ENCODE measurements around the gene LPA.
"Not testable (repeated sequence)": the region's sequence is repeated elsewhere in the genome, so short reads cannot be mapped to it uniquely, and the experiment has no call there.

LPA gene

DNA sequence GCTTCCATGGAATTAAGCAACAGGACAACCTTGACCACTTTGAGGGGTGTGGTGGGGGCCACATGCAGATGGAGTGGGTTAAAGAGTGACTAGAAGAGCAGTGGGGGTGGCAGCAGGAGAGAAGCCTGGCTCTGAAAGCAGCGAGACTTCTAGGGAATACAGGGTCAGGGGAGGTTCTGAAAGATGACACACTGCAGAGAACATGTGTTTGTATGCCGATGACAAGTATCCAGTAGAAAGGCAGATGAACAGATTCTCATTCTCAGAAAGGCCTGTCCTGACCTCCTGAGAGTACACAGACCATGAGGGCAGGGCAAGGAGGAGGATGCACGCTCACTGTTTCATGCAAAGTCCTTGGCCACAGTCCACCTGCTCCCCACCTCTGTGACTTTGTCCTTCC is 2.9 kb downstream of the LPA start:
- DNase-seq (ENCODE audit: low read depth) = no peak

DNA sequence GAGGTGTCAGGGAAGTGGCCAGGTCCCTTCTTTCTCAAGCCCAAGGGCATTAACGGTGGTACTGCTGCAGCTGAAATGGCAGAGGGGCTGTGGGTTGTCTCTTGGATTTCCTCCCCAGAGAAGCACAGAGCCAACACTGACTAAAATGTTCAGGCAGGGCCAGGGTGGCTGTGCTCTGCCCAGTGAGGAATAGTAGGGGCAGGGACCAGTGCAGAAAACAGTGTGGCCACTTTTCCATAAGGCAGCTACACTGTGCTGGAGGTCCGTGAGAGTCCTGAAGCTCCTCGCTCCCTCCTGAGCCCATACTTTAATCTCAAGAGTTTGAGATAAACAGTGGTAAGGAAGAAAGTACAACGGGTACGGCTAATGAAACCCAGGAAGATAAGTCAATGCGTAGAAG is 4.5 kb downstream of the LPA start:
- no peak for DNase-seq (ENCODE audit: low read depth)

GRCh38 chr6:160634706-160635105 is 29.4 kb downstream of the LPA start:
- DNase-seq (ENCODE audit: low read depth) = no peak

- no peak for DNase-seq (ENCODE audit: low read depth)
These were observed 67.9 kb downstream of the LPA start for GRCh38 chr6:160595838-160596832.

GRCh38 chr6:160595297-160595696 is 68.8 kb downstream of the LPA start:
- not testable (repeated sequence) for DNase-seq (ENCODE audit: low read depth)

DNA sequence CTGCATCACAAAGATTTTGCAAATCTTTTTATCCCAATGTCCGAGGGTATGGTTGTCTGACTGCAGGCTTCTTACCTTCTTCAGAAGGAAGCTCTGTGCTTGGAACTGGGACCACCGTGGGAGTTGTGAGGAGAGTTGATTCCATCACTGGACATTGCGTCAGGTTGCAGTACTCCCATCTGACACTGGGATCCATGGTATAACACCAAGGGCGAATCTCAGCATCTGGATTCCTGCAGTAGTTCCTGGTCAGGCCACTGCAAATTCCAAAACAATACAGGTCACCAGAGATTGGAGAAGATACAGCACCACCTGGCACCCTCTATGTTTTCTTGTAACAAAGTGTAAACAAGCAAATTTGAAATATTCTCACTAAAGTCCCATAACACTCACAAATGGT is 77.7 kb downstream of the LPA start:
- DNase-seq (ENCODE audit: low read depth) = no peak

GRCh38 chr6:160583794-160584193 is 80.3 kb downstream of the LPA start:
- no peak for DNase-seq (ENCODE audit: low read depth)

GRCh38 chr6:160581406-160581805 is 82.7 kb downstream of the LPA start:
- DNase-seq (ENCODE audit: low read depth) = no peak

DNA sequence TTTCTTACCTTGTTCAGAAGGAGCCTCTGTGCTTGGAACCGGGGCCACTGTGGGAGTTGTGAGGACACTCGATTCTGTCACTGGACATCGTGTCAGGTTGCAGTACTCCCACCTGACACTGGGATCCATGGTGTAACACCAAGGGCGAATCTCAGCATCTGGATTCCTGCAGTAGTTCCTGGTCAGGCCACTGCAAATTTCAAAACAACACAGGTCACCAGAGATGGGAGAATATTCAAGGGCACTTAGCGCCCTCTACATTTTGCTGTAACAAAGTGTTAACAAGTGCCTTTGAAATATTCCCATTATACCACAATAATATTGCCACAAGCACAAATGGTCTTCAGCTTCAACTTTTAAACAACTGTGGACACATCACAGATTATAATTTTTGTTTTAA is 85.6 kb downstream of the LPA start:
- DNase-seq (ENCODE audit: low read depth) = not testable (repeated sequence)

DNA sequence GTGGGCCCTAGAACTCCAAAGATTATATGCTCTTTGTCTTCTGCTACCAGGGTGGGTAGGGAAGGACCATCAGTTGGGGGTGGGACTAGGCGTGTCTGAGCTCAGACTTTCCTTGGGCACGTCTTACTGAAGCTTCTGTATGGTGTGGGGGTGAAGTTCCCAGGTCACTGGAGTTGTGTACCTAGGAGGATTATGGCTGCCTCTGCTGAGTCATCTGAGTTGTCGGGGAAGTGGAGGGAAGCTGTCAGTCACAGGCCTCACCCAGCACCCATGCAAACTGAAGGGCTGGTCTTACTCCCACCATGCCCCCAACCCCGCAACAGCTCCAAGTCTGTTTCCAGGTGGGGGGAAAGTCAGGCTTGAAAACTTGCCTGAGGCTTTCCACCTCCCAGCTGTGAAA is 90.1 kb downstream of the LPA start:
- no peak for DNase-seq (ENCODE audit: low read depth)

DNA sequence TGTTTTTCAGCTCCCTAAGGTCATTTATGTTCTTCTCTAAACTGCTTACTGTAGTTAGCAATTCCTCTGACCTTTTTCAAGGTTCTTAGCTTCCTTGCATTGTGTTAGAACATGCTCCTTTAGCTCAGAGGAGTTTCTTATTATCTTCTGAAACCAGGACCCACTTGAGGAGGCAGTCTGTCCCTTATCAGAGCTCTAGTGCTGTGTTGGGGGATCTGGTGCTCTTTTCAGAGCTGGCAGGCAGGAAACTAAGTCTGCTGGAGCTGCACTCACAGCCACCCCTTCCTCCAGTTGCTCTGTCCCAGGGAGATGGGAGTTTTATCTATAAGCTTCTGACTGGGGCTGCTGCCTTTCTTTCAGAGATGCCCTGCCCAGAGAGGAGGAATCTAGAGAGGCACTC is 92.9 kb downstream of the LPA start:
- not testable (repeated sequence) for DNase-seq (ENCODE audit: low read depth)

- DNase-seq (ENCODE audit: low read depth) = no peak
These were observed 119.3 kb downstream of the LPA start for GRCh38 chr6:160544802-160545201.

DNA sequence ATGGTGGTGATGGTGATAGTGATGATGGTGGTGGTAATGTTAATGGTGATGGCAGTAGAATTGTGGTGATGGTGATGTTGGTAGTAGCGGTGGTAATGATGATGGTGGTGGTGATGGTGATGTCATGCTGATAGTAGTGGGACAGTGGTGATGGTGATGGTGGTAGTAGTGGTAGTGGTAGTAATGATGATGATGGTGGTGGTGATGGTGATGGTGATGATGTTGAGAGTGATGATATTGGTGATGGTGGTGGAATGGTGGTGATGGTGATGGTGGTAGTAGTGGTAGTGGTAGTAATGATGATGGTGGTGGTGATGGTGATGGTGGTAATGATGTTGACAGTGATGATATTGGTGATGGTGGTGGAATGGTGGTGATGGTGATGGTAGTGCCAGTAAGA is 128.8 kb downstream of the LPA start:
- DNase-seq (ENCODE audit: low read depth) = no peak

DNA sequence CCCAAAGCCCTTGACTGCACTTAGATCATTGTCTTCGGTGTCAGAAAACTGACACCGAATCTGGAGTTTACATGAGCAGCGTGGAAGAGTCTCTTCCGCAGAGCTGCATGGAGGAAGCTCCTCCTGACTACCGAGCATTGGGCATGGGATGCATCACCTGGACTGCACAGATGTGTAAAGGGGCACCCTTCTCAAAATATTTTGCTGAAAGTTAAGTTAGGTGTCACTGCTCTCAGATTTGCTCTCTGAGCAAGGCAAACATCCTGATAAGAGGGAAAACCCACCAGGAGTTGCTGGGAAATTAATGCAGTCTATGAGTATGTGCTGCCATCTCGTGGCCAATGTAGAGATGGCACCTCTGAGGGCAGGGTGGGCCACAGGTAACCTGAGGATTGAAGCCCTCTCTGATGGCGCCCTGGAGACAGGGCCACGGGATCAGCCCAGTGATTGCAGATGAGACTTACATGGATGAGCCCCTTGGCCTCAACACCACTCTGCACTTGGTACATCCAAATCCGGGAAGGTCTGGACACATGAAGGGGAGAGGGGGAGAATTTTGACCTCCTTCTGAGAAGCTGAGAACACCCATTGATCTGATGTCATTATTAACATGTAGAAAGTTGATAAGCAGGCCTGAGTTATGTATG is 129.9 kb downstream of the LPA start:
- DNase-seq (ENCODE audit: low read depth) = no peak

GRCh38 chr6:160532315-160532714 is 131.8 kb downstream of the LPA start:
- DNase-seq (ENCODE audit: low read depth) = no peak

- no peak for DNase-seq (ENCODE audit: low read depth)
These were observed 132.2 kb downstream of the LPA start for GRCh38 chr6:160531826-160532225.

GRCh38 chr6:160529524-160529923 is 134.6 kb downstream of the LPA start:
- DNase-seq (ENCODE audit: low read depth) = not testable (repeated sequence)

DNA sequence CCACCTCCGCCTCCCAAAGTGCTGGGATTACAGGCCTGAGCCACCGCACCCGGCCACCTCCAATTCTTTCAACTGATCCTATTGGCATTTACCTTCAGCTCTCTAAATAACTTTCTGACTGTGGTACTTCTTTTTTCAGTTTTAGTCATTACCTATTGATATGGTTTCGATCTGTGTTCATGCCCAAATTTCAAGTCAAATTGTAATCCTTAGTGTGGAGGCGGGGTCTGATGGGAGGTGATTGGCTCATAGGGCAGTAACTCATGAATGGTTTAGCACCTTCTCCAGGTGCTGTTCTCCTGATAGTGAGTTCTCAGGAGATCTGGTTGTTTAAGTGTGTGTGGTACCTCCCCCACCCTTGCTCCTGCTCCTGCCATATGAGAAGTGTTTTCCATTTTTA is 140.9 kb downstream of the LPA start:
- DNase-seq (ENCODE audit: low read depth) = no peak

DNA sequence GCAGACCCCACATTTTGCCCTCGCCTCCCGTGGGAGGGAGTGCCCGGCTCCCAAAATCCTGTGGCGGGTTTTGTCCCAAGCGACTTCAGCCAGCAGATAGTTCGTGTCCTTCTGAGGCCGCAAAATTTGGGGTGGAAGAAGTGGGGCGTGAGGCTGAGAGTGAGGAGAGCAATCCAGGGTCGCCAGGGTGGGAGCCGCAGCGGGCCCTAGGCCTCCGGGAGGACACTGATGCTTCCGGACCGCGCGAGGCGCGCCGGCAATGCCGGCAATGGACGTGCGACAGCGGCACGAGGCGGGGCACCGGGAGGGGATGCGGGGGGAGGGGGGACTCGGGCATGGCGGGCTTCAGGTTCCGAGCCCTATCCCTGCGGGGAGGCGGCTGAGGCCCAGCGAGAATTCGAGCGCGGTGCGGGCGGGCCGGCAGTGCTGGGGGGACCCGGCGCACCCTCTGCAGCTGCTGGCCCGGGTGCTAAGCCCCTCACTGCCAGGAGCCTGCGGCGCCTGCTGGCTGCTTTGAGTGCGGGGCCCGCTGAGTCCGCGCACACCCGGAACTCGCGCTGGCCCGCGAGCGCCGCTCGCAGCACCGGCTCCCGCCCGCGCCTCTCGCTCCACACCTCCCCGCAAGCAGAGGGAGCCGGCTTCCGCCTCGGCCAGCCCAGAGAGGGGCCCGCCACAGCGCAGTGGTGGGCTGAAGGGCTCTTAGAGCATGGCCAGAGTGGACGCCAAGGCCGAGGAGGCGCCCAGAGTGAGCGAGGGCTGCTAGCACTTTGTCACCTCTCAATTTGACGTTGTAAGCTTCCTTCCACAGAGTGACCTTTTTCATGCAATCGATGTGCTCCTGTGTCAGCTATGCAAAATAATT is 143.8 kb downstream of the LPA start:
- DNase-seq (ENCODE audit: low read depth) = peak; percentile 31

DNA sequence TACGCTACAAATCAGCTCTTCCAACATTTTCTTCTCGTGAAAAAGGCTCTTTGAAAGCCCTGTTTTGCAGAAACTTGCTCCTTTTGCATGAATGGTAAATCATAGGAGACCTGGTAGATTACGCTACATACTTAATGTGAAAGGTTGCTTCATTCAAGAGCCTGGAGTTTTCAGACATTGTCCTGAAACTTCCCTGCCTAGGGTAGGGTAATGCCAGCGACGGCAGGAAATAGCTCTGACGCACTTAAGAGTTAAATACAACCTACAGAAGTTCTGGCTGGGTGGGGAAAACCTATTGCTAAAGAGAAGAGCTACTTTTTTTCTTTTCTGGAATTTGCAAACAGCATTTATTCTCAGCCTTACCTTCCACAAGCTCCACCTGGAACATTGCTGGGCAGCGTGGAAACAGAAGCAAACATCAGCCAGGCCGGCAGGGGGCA is 144.5 kb downstream of the LPA start:
- DNase-seq (ENCODE audit: low read depth) = no peak

DNA sequence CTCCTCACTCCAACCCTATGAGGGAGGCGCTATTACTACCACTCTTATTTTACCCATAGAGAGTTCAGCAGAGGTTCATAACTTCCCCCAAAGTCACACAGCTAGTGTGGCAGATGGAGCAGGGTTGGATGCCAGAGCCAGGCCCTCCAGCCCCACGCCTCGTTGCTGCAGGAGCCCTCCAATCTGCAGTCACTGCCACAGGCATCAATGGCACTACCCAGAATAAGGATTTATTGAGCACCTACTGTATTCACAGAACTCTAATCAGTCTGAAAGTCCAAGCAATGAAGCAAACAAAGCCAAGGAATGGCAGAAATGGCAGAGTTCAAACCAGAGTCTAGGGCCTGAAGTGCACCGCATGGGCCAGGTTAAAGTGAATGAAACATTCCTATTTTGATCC is 144.9 kb downstream of the LPA start:
- DNase-seq (ENCODE audit: low read depth) = no peak

- no peak for DNase-seq (ENCODE audit: low read depth)
These were observed 150.2 kb downstream of the LPA start for GRCh38 chr6:160513836-160514235.

All from GM04504 (cell line).